Tibial artery (tissue), 4 donors: ENCODE measurements around the gene ARMH3.

Experiments used
- DNase-seq, 2 donors: peaks; one replicate each; pipeline ENCODE4 v3.0.0-alpha.2; 2019
- H3K27ac ChIP-seq, 2 donors: fragments of 200-600 bp; sonication (generic) in 1 of 2; 1 replicate in 1 of 2; 2 replicates in 1 of 2; pipeline ENCODE4 v1.5.1; 2018 to 2019; ENCODE audit warnings: mild to moderate bottlenecking in 1 of 2
- H3K27me3 ChIP-seq, 2 donors: fragments of 200-600 bp; sonication (generic) in 1 of 2; one replicate each; pipeline versions ENCODE4 v1.5.1 to v1.6.0; 2016 to 2019
- H3K36me3 ChIP-seq, 3 donors: fragments of 200-600 bp; sonication (generic) in 2 of 3; one replicate each; pipeline ENCODE4 v1.5.1; 2016 to 2019; ENCODE audit warnings: mild to moderate bottlenecking in 2 of 3
- H3K4me1 ChIP-seq, 4 donors: fragments of 200-600 bp; sonication (generic) in 2 of 4; 1 replicate in 3 of 4; 2 replicates in 1 of 4; pipeline ENCODE4 v1.5.1; 2016 to 2019
- H3K4me3 ChIP-seq, 2 donors: fragments of 200-600 bp; sonication (generic) in 1 of 2; 1 replicate in 1 of 2; 2 replicates in 1 of 2; pipeline ENCODE4 v1.5.1; 2018 to 2019; ENCODE audit warnings: mild to moderate bottlenecking in 2 of 2
- H3K9me3 ChIP-seq, 3 donors: fragments of 200-600 bp; sonication (generic) in 1 of 3; one replicate each; pipeline ENCODE4 v1.5.1; 2016 to 2019
- intact Hi-C: fragments of 100-400 bp; cut with DNase I; formaldehyde crosslinking; loops from one replicate; pipeline ENCODE4 v1.15.0; 2023; ENCODE audit warnings: low total_unique reads
- TF ChIP-seq, protein P1 (sequence below), 2 experiments: fragments of 200-600 bp in 1 of 2; fragments of 450-650 bp in 1 of 2; IDR thresholded peaks; one replicate each; pipeline ENCODE4 v1.5.1; 2017 to 2019; ENCODE audit warnings: antibody characterized with exemption in 2 of 2, mild to moderate bottlenecking in 1 of 2, moderate library complexity in 1 of 2

The ARMH3 gene

DNA sequence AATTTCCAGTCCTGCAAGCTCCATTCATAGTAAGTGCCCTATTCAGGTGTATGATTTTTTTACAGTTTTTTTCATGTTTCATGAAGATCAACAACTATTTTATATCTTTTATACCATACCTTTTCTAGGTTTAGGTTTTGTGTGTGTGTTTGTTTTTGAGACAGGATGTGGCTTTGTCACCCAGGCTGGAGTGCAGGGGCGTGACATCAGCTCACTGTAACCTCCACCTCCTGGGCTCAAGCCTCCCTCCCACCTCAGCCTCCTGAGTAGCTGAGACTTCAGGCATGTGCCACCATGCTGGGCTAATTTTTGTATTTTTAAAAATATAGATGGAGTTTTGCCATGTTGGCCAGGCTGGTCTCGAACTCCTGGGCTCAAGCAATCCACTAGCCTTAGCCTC lies 35.0 kb downstream of the ARMH3 start:
- H3K9me3 ChIP-seq = no peaks in the 10 kb centered on the region
- no peak overlapping the region for H3K4me3 ChIP-seq
- intact Hi-C loops = no loop called here
- TF ChIP-seq, protein P1, sequence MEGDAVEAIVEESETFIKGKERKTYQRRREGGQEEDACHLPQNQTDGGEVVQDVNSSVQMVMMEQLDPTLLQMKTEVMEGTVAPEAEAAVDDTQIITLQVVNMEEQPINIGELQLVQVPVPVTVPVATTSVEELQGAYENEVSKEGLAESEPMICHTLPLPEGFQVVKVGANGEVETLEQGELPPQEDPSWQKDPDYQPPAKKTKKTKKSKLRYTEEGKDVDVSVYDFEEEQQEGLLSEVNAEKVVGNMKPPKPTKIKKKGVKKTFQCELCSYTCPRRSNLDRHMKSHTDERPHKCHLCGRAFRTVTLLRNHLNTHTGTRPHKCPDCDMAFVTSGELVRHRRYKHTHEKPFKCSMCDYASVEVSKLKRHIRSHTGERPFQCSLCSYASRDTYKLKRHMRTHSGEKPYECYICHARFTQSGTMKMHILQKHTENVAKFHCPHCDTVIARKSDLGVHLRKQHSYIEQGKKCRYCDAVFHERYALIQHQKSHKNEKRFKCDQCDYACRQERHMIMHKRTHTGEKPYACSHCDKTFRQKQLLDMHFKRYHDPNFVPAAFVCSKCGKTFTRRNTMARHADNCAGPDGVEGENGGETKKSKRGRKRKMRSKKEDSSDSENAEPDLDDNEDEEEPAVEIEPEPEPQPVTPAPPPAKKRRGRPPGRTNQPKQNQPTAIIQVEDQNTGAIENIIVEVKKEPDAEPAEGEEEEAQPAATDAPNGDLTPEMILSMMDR (IDR thresholded peaks at IDR 0.05) = no peak
- H3K4me1 ChIP-seq = no peaks in the 10 kb centered on the region
- no peaks in the 10 kb centered on the region for H3K27me3 ChIP-seq
- H3K27ac ChIP-seq = no peak overlapping the region
- DNase-seq = no peak
- H3K36me3 ChIP-seq = peaks cover 46 to 95% (median 69%) of the 10 kb centered on the region in 3 donors

- Histone ChIP-seq H3K4me1 (no peaks in the 10 kb centered on the region), H3K27me3 (no peaks in the 10 kb centered on the region), H3K9me3 (no peaks in the 10 kb centered on the region), H3K4me3 (no peak overlapping the region), H3K36me3 (peaks cover 26 to 87% (median 52%) of the 10 kb centered on the region in 3 donors), H3K27ac (no peak overlapping the region)
- TF ChIP-seq, protein P1 (IDR thresholded peaks at IDR 0.05) = no peak
- intact Hi-C loops = no loop called here
- DNase-seq = no peak
Measured at GRCh38 chr10:102017295-102017694, 38.7 kb downstream of the ARMH3 start.

DNA sequence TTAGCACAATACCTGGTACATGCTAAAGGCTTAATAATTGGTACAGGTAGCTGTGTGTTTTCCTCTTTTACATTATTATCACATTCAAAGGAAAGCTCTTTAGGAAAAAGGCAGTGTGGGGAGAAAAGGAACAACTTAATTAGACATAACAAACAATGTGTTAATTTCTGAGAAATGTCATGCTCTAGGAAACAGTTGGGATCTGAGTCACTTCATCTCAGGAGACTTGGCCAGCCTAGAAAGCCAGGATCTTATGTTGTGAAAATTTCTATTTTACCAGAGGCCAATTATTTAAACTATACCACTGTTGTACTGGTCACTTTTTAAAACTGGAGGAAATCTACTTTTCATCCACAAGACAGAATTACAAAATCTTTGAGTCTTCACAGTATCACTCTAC lies 39.6 kb downstream of the ARMH3 start:
- Histone ChIP-seq H3K27ac (no peak overlapping the region), H3K36me3 (peaks cover 20 to 85% (median 46%) of the 10 kb centered on the region in 3 donors), H3K27me3 (no peaks in the 10 kb centered on the region), H3K9me3 (no peaks in the 10 kb centered on the region), H3K4me1 (no peaks in the 10 kb centered on the region), H3K4me3 (no peak overlapping the region)
- TF ChIP-seq, protein P1 (IDR thresholded peaks at IDR 0.05) = no peak
- intact Hi-C loops = no loop called here
- no peak for DNase-seq

GRCh38 chr10:102010961-102011360 lies 45.0 kb downstream of the ARMH3 start:
- Histone ChIP-seq H3K4me3 (no peak overlapping the region), H3K27me3 (no peaks in the 10 kb centered on the region), H3K4me1 (peaks cover 0 to 4% (median 2%) of the 10 kb centered on the region in 4 donors), H3K27ac (no peak overlapping the region), H3K36me3 (peaks cover 7 to 53% (median 20%) of the 10 kb centered on the region in 3 donors), H3K9me3 (no peaks in the 10 kb centered on the region)
- intact Hi-C loops = loop anchor here (5.0 kb wide), 1 partner anchor 124 kb away; no protein-coding TSS in a partner anchor
- no peak for DNase-seq
- TF ChIP-seq, protein P1 (IDR thresholded peaks at IDR 0.05) = no peak

DNA sequence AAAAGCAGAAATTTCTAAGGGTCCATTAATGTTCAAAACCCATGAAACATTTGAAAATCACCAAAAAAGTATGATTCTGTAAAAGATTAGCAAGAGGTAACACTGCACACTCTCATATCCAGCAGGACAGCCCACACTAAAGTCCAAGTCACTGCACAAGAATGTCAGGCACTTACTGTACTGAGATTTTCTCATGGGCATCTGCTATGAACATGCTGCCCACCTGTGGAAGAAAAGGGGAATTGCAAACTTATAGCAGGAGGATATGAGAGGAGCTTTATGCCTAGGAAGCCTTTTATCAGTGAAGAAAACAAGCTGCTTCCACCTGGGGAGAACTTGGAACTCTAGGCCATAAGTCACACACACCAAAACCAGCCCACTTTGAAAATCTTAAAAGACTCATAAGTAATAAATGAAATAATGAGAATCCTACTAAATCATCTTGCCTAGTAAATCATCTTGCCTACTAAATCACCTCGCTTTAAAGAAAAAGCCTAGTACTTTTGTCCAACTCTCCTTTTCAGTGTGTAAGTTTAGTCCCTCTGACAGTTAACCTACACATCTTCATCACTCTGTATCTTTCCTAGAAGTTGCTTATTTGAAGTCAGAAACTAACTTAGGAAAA lies 46.1 kb downstream of the ARMH3 start:
- Histone ChIP-seq H3K27ac (no peak overlapping the region), H3K27me3 (no peaks in the 10 kb centered on the region), H3K4me1 (peaks cover 0 to 4% (median 2%) of the 10 kb centered on the region in 4 donors), H3K4me3 (no peak overlapping the region), H3K36me3 (peaks cover 7 to 59% (median 27%) of the 10 kb centered on the region in 3 donors), H3K9me3 (no peaks in the 10 kb centered on the region)
- TF ChIP-seq, protein P1 (IDR thresholded peaks at IDR 0.05) = peak; percentile 79 to 91
- peak in 1 of 2 donors; percentile 45 for DNase-seq
- intact Hi-C loops = loop anchor here (2.0 to 5.0 kb wide), 2 partner anchors 123 to 169 kb away; no protein-coding TSS in a partner anchor
